Kidney (tissue), 14 donors: ENCODE measurements around the gene RPL13. TPM values are rescaled to one million over a fixed set of nuclear protein-coding genes. Genes with fewer than 3 reads are reported as not detected.
A peak's percentile ranks its signal among the peaks of the same experiment; 100 is the strongest.

ENCODE experiments used
- DNase-seq, 5 donors: peaks; one replicate each; pipeline ENCODE4 v3.0.0-alpha.2; 2013 to 2020
- FAIRE-seq: peaks from 2 replicates; lab custom pipeline; 2012; peaks lifted over from hg19 to GRCh38; lab: Jason Lieb, UNC
- H3K27ac ChIP-seq, 2 donors: one replicate each; pipeline ENCODE4 v1.7.0; 2013; ENCODE audit warnings: low read depth in 2 of 2, low read length in 2 of 2, inconsistent platforms in 1 of 2
- H3K27me3 ChIP-seq: one replicate; pipeline ENCODE4 v1.7.1; 2013; ENCODE audit warnings: low read length, inconsistent platforms; ENCODE audit not compliant: control insufficient read depth, insufficient read depth
- H3K36me3 ChIP-seq, 3 donors: one replicate each; pipeline versions ENCODE4 v1.7.0 to v1.7.1; 2013; ENCODE audit warnings: low read length in 3 of 3, control low read depth in 1 of 3, inconsistent platforms in 1 of 3; ENCODE audit not compliant: insufficient read depth in 3 of 3, control insufficient read depth in 2 of 3
- H3K4me1 ChIP-seq, 3 donors: one replicate each; pipeline versions ENCODE4 v1.7.0 to v1.7.1; 2013; ENCODE audit warnings: low read length in 3 of 3, inconsistent platforms in 1 of 3, low read depth in 1 of 3; ENCODE audit not compliant: control insufficient read depth in 2 of 3, insufficient read depth in 2 of 3
- H3K4me3 ChIP-seq, 3 donors: one replicate each; pipeline versions ENCODE4 v1.7.0 to v1.8.1; 2013; ENCODE audit warnings: low read length in 3 of 3, control low read depth in 1 of 3, inconsistent platforms in 1 of 3
- H3K9ac ChIP-seq, 3 donors: one replicate each; pipeline versions ENCODE4 v1.7.0 to v1.7.1; 2013; ENCODE audit warnings: low read length in 3 of 3, control low read depth in 1 of 3, inconsistent platforms in 1 of 3
- H3K9me3 ChIP-seq, 3 donors: one replicate each; pipeline versions ENCODE4 v1.7.0 to v1.7.1; 2013; ENCODE audit warnings: low read length in 3 of 3, control low read depth in 1 of 3, inconsistent platforms in 1 of 3; ENCODE audit not compliant: control insufficient read depth in 2 of 3, insufficient read depth in 1 of 3
- intact Hi-C: fragments of 100-400 bp; cut with DNase I; formaldehyde crosslinking; loops from one replicate; pipeline ENCODE4 v1.11.1; 2022
- polyA plus RNA-seq: library from polyadenylated mRNA; stranded (reverse); fragments of 350-450 nt; fragmentation: Illumina TruSeq; extraction: RNeasy Lipid Tissue Mini Kit (QIAGEN cat#74804); gene quantifications from one replicate; pipeline ENCODE4 v1.2.3, GENCODE V29; 2014; ENCODE audit warnings: low read depth, low replicate concordance; ENCODE audit not compliant: insufficient read depth
- total RNA-seq: library from RNA; stranded (reverse); fragmentation: NEBNext Ultra II Directional; extraction: Animal tissue kit (Norgen Biotek cat#: 25700); gene quantifications from one replicate; pipeline ENCODE4 v1.2.1, GENCODE V29; 2021
- TF ChIP-seq, protein P1 (sequence below): IDR thresholded peaks from 3 replicates; pipeline ENCODE4 v1.5.1; 2012; ENCODE audit warnings: mild to moderate bottlenecking, moderate library complexity, borderline replicate concordance; ENCODE audit not compliant: insufficient read depth; ENCODE audit errors: extremely low read depth
- donor health status: control.
- donor health status: control.
- donor health status: control.
- donor health status: control.
- donor health status: control.
- donor health status: DM: yes; HTN: yes; CAD: no.
- donor health status: Normal renal cell carcinoma (clear cell type).

RPL13 gene
- total and polyA plus RNA-seq, 2 donors from 2014 or later = 1,694 to 3,146 TPM

- Histone ChIP-seq H3K27ac (no peak overlapping the region), H3K4me3 (no peak overlapping the region), H3K4me1 (no peaks in the 10 kb centered on the region), H3K36me3 (peaks cover 9 to 28% (median 21%) of the 10 kb centered on the region in 3 donors), H3K9me3 (no peaks in the 10 kb centered on the region), H3K9ac (no peak overlapping the region), H3K27me3 (no peaks in the 10 kb centered on the region)
- FAIRE-seq = no peak
- DNase-seq = no peak
- TF ChIP-seq, protein P1, sequence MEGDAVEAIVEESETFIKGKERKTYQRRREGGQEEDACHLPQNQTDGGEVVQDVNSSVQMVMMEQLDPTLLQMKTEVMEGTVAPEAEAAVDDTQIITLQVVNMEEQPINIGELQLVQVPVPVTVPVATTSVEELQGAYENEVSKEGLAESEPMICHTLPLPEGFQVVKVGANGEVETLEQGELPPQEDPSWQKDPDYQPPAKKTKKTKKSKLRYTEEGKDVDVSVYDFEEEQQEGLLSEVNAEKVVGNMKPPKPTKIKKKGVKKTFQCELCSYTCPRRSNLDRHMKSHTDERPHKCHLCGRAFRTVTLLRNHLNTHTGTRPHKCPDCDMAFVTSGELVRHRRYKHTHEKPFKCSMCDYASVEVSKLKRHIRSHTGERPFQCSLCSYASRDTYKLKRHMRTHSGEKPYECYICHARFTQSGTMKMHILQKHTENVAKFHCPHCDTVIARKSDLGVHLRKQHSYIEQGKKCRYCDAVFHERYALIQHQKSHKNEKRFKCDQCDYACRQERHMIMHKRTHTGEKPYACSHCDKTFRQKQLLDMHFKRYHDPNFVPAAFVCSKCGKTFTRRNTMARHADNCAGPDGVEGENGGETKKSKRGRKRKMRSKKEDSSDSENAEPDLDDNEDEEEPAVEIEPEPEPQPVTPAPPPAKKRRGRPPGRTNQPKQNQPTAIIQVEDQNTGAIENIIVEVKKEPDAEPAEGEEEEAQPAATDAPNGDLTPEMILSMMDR = no peak
- intact Hi-C loops = no loop called here
Observed at GRCh38 chr16:89517128-89517527, 43.4 kb upstream of the RPL13 start.

DNA sequence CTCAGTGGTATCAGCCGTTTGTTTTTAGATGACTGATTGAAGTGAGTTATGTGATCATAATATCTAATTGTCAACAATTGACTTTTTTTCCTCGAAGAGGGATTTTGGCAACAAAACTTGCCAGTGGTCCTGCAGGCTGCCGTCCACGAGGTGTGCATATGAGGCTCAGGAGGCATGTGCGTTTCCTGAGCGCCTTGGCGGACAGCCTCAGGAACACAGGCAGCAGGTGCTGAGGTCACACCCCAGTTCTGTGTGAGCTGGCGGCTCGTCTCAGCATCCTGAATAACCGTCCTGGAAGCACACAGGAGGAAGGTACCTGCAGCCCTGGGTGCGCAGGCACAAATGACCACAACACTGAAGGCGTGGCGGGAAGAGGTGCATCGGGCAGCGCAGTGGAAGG lies 40.6 kb upstream of the RPL13 start:
- Histone ChIP-seq H3K9ac (no peak overlapping the region), H3K27me3 (no peaks in the 10 kb centered on the region), H3K36me3 (peaks cover 5 to 36% (median 28%) of the 10 kb centered on the region in 3 donors), H3K27ac (no peak overlapping the region), H3K9me3 (no peaks in the 10 kb centered on the region), H3K4me1 (peaks cover 0 to 2% (median 0%) of the 10 kb centered on the region in 3 donors), H3K4me3 (no peak overlapping the region)
- FAIRE-seq = no peak
- intact Hi-C loops = no loop called here
- TF ChIP-seq, protein P1 = no peak
- no peak for DNase-seq

DNA sequence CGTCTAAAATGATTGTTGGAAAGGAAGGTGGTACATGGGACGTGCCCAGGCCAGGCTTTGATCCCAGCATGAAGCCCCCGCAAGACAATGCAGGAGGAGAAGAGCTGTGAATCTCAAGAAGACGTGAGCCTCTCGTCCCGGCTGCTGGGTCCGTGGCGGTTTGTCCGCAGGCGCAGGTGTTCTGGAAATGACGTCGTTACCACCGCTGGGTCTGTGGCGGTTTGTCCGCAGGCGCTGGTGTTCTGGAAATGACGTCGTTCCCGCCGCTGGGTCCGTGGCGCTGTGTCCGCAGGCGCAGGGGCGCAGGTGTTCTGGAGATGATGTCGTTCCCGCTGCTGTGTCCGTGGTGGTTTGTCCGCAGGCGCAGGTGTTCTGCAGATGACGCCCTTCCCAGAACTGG lies 38.2 kb upstream of the RPL13 start:
- Histone ChIP-seq H3K9ac (no peak overlapping the region), H3K4me3 (no peak overlapping the region), H3K4me1 (peaks cover 0 to 4% (median 0%) of the 10 kb centered on the region in 3 donors), H3K9me3 (no peaks in the 10 kb centered on the region), H3K27ac (no peak overlapping the region), H3K27me3 (no peaks in the 10 kb centered on the region), H3K36me3 (peaks cover 3 to 46% (median 38%) of the 10 kb centered on the region in 3 donors)
- intact Hi-C loops = no loop called here
- DNase-seq (no peak), FAIRE-seq (no peak)
- TF ChIP-seq, protein P1 = no peak

- H3K4me3 ChIP-seq = no peak overlapping the region
- no peak for FAIRE-seq
- TF ChIP-seq, protein P1 = no peak
Observed at GRCh38 chr16:89523680-89524344, 36.7 kb upstream of the RPL13 start.

More at GRCh38 chr16:89523680-89524344, 36.7 kb upstream of the RPL13 start:
- peaks cover 3 to 42% (median 32%) of the 10 kb centered on the region in 3 donors for H3K36me3 ChIP-seq
- intact Hi-C loops = no loop called here
- H3K4me1 ChIP-seq = peaks cover 0 to 4% (median 0%) of the 10 kb centered on the region in 3 donors
- DNase-seq = peak in 1 of 5 donors; percentile 39
- H3K9me3 ChIP-seq = no peaks in the 10 kb centered on the region
- H3K9ac ChIP-seq = no peak overlapping the region
- no peaks in the 10 kb centered on the region for H3K27me3 ChIP-seq
- no peak overlapping the region for H3K27ac ChIP-seq
